Ishikawa (cell line): ENCODE data around the gene MYLK.

Experiments used
- CEBPB ChIP-seq: IDR thresholded peaks from 2 replicates; pipeline ENCODE4 v1.6.1; 2012
- CREB1 ChIP-seq: IDR thresholded peaks from 2 replicates; pipeline ENCODE4 v1.6.1; 2012; ENCODE audit warnings: low read depth
- EP300 ChIP-seq: IDR thresholded peaks from 2 replicates; pipeline ENCODE4 v1.6.1; 2012; ENCODE audit warnings: borderline replicate concordance
- FOXM1 ChIP-seq: IDR thresholded peaks from 2 replicates; pipeline ENCODE4 v1.6.1; 2012; ENCODE audit warnings: low read depth, borderline replicate concordance
- NFIC ChIP-seq: IDR thresholded peaks from 2 replicates; pipeline ENCODE4 v1.6.1; 2012
- REST ChIP-seq: IDR thresholded peaks from 2 replicates; pipeline ENCODE4 v1.6.1; 2012; ENCODE audit warnings: low read depth, mild to moderate bottlenecking
- TAF1 ChIP-seq: IDR thresholded peaks from 2 replicates; pipeline ENCODE4 v1.6.1; 2012; ENCODE audit warnings: low read depth, mild to moderate bottlenecking
- ZBTB7A ChIP-seq: IDR thresholded peaks from 2 replicates; pipeline ENCODE4 v1.6.1; 2012; ENCODE audit warnings: low read depth

DNA sequence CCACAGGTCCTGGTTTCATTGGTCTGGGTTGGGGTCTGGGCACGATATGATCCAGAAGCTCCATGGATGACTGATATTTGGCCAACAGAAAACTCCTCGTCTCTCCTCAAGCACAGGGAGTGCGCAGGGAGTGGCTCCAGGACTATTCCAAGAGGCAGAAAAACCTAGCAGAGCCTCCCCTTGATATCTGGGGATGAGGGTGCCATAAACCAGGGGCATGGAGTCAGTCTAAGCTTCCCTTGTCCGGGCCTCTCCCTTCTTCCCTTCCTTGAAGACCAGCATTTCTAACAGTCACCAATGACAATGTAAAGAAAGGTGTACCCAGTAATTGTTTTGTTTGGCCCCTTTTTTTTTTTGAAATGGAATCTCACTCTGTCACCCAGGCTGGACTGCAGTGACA lies 199.9 kb downstream of the MYLK start:
- no peak for TF ChIP-seq EP300
- TF ChIP-seq TAF1, result no peak
- no peak for TF ChIP-seq CREB1
- no peak for TF ChIP-seq CEBPB
- no peak for TF ChIP-seq REST
- no peak for TF ChIP-seq NFIC
- TF ChIP-seq ZBTB7A, result no peak
- no peak for TF ChIP-seq FOXM1
